MM.1S (cell line): ENCODE data around the gene A1BG.

Source experiments
- DNase-seq: peaks from one replicate; pipeline ENCODE4 v3.0.0-alpha.2; 2015
- H2AFZ ChIP-seq: fragments of 300-600 bp; sonication (generic); 2 replicates; pipeline ENCODE4 v1.6.0; 2016; ENCODE audit warnings: antibody characterized with exemption, low read length
- H3F3A ChIP-seq: fragments of 300-600 bp; sonication (generic); 2 replicates; pipeline ENCODE4 v1.6.1; 2016; ENCODE audit warnings: mild to moderate bottlenecking, antibody characterized with exemption, low read length, moderate library complexity, mixed read lengths; ENCODE audit not compliant: insufficient read depth
- H3K27ac ChIP-seq: fragments of 300-600 bp; sonication (generic); 2 replicates; pipeline ENCODE4 v1.5.1; 2016; ENCODE audit warnings: mild to moderate bottlenecking, low read length
- H3K27me3 ChIP-seq: fragments of 300-600 bp; sonication (generic); replicated peaks from 2 replicates; pipeline ENCODE4 v1.6.0; 2016; ENCODE audit warnings: low read length; ENCODE audit not compliant: insufficient read depth
- H3K36me3 ChIP-seq: fragments of 300-600 bp; sonication (generic); replicated peaks from 2 replicates; pipeline ENCODE4 v1.6.1; 2016; ENCODE audit warnings: mild to moderate bottlenecking, low read length, mixed read lengths; ENCODE audit not compliant: insufficient read depth
- H3K4me1 ChIP-seq: fragments of 300-600 bp; sonication (generic); 2 replicates; pipeline ENCODE4 v1.6.1; 2016; ENCODE audit warnings: low read length, mixed read lengths
- H3K4me2 ChIP-seq: fragments of 300-600 bp; sonication (generic); 2 replicates; pipeline ENCODE4 v1.6.0; 2016; ENCODE audit warnings: low read depth, low read length
- H3K4me3 ChIP-seq: fragments of 300-600 bp; sonication (generic); 2 replicates; pipeline ENCODE4 v1.5.1; 2016; ENCODE audit warnings: low read length, mixed read lengths
- H3K79me2 ChIP-seq: fragments of 300-600 bp; sonication (generic); 2 replicates; pipeline ENCODE4 v1.6.1; 2016; ENCODE audit warnings: mixed run types, low read length, mixed read lengths
- H3K9ac ChIP-seq: fragments of 300-600 bp; sonication (generic); 2 replicates; pipeline ENCODE4 v1.6.1; 2016; ENCODE audit warnings: low read length, mixed read lengths
- H3K9me2 ChIP-seq: fragments of 300-600 bp; sonication (generic); replicated peaks from 2 replicates; pipeline ENCODE4 v1.6.1; 2016; ENCODE audit warnings: mild to moderate bottlenecking, low read length, mixed read lengths; ENCODE audit not compliant: insufficient read depth
- H3K9me3 ChIP-seq: fragments of 300-600 bp; sonication (generic); replicated peaks from 2 replicates; pipeline ENCODE4 v1.6.1; 2016; ENCODE audit warnings: mild to moderate bottlenecking, low read length, mixed read lengths; ENCODE audit not compliant: insufficient read depth
- H4K20me1 ChIP-seq: fragments of 300-600 bp; sonication (generic); 2 replicates; pipeline ENCODE4 v1.6.1; 2016; ENCODE audit warnings: mild to moderate bottlenecking, low read length, moderate library complexity, mixed read lengths; ENCODE audit not compliant: insufficient read depth
- EZH2 ChIP-seq: fragments of 300-600 bp; sonication (generic); optimal IDR thresholded peaks from 2 replicates; pipeline ENCODE3; 2017; ENCODE audit warnings: low read depth, mild to moderate bottlenecking, antibody characterized with exemption, low read length, mixed read lengths
- EZH2phosphoT487 ChIP-seq: fragments of 300-600 bp; sonication (generic); IDR thresholded peaks from 2 replicates; pipeline ENCODE4 v1.6.1; 2018; ENCODE audit warnings: antibody characterized with exemption, low read length
- TF ChIP-seq, protein P1 (sequence below): fragments of 300-600 bp; sonication (generic); IDR thresholded peaks from 2 replicates; pipeline ENCODE4 v1.5.1; 2016; ENCODE audit warnings: antibody characterized with exemption, low read length, mixed read lengths

Gene A1BG

DNA sequence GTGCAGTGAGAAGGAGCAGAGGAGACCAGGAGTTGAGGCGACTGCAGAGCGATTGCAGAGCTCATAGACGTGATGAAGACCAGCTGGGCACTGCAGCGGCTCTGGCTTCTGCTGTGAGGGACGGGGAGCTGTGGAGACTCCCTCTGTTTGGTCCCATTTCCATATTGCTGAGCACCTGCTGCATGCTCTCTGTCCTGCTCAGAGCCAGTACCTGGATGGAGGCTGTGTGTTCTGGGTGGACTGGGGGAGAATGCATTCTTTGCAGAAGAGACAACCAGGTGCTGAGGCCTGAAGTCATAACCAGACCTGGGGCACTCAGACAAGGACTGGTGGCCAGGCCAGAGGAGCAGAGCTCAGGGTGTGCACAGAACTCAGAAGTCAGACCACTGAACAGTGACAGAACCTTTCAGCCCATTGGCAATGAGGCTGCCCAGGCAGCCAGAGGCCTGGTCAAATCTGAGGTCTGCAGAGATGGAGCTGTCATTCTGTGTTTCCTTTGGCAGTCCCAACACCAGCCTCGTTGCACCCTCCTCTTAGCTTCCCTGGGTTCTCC lies 1.3 kb upstream of the A1BG start:
- Histone ChIP-seq H3K4me2 (no peak overlapping the region), H3K27ac (no peak overlapping the region), H3K9me2 (no peaks in the 10 kb centered on the region), H3K9ac (no peak overlapping the region), H3K9me3 (no peaks in the 10 kb centered on the region), H2AFZ (no peak overlapping the region), H3F3A (no peaks in the 10 kb centered on the region), H3K79me2 (no peaks in the 10 kb centered on the region), H3K4me3 (no peak overlapping the region), H4K20me1 (no peaks in the 10 kb centered on the region), H3K27me3 (no peaks in the 10 kb centered on the region), H3K36me3 (no peaks in the 10 kb centered on the region), H3K4me1 (no peaks in the 10 kb centered on the region)
- no peak for DNase-seq
- TF ChIP-seq, protein P1, sequence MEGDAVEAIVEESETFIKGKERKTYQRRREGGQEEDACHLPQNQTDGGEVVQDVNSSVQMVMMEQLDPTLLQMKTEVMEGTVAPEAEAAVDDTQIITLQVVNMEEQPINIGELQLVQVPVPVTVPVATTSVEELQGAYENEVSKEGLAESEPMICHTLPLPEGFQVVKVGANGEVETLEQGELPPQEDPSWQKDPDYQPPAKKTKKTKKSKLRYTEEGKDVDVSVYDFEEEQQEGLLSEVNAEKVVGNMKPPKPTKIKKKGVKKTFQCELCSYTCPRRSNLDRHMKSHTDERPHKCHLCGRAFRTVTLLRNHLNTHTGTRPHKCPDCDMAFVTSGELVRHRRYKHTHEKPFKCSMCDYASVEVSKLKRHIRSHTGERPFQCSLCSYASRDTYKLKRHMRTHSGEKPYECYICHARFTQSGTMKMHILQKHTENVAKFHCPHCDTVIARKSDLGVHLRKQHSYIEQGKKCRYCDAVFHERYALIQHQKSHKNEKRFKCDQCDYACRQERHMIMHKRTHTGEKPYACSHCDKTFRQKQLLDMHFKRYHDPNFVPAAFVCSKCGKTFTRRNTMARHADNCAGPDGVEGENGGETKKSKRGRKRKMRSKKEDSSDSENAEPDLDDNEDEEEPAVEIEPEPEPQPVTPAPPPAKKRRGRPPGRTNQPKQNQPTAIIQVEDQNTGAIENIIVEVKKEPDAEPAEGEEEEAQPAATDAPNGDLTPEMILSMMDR, result no peak
- no peak for TF ChIP-seq EZH2
- TF ChIP-seq EZH2phosphoT487, result no peak

DNA sequence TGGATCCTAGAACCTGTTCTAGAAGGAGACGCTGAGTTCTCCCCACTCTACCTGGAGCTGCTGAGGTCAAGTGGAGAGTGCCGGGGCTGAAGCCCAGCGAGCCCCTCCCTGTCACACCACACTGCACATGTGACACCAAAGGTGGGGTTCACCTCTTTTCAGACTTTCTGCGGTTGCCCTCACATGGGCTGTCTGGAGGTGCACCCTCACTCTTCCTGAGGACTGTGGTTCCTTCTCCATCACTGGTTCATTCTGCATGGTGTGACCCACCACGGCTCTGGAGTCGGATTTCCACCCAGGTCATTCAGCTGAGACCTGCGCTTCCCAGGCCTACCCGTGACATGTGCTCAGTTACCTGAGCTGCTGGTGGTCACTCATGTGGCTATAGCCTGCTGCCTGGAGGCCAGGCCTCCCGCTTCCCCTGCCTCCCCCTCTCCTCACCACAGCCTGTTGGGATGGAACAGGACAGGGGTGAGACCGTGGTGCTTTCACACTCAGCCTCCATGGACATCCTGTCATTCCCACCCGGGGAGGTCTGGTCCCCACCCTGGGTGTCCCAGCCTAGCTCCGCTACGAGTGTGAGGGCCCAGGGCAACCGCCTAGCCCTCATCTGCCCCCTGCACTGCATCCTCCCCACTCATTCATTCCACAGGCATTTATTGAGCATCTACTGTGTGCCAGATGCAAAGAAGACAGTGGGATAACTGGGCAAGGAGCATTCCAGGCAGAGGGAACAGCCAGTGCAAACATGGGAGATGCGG lies 605 bp upstream of the A1BG start:
- no peak overlapping the region for H3K27ac ChIP-seq
- H3K4me1 ChIP-seq, result no peaks in the 10 kb centered on the region
- H3K4me2 ChIP-seq, result no peak overlapping the region
- H3K79me2 ChIP-seq, result no peaks in the 10 kb centered on the region
- no peak for DNase-seq
- H3K36me3 ChIP-seq, result no peaks in the 10 kb centered on the region
- H3K9me3 ChIP-seq, result no peaks in the 10 kb centered on the region
- no peaks in the 10 kb centered on the region for H4K20me1 ChIP-seq
- no peak overlapping the region for H3K4me3 ChIP-seq
- no peaks in the 10 kb centered on the region for H3F3A ChIP-seq
- TF ChIP-seq, protein P1, result no peak
- no peak for TF ChIP-seq EZH2phosphoT487
- TF ChIP-seq EZH2, result no peak
- H3K9ac ChIP-seq, result no peak overlapping the region
- H3K9me2 ChIP-seq, result no peaks in the 10 kb centered on the region
- H3K27me3 ChIP-seq, result no peaks in the 10 kb centered on the region
- H2AFZ ChIP-seq, result no peak overlapping the region

DNA sequence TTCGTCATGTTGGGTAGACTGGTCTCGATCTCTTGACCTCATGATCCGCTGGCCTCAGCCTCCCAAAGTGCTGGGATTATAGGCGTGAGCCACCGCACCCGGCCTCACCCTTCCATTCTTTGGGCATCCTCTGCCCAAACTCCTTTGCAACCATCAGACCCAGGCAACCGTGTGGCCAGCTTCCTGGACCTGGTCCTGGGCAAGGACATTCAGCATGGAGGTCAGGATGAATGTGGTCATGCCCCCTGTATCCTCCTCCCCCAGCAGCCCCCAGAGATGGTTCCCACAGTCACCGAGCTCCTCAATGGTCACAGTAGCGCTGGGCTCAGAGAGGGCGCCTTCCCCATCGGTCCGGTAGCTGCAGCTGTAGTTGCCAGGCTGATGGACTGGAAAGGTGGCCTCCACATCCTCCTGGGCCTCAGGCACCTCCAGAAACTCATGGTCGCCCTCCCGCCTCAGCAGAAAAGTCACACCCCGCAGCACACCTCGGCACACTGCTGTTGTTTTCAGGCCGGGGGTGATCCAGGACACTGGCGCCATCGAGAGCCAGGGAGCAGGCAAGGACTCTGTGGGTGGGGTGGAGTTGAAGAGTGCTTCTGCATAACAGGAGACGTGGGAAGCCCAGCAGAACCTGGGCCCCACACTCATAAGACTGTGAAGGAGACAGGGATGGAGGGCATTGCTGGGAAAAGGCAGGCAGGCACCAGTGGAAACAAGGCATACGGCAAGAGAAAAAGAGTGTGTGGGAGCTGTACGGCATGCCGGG lies 1.1 kb downstream of the A1BG start:
- H3K4me3 ChIP-seq, result no peak overlapping the region
- H4K20me1 ChIP-seq, result no peaks in the 10 kb centered on the region
- no peaks in the 10 kb centered on the region for H3K79me2 ChIP-seq
- H3K36me3 ChIP-seq, result no peaks in the 10 kb centered on the region
- no peaks in the 10 kb centered on the region for H3K4me1 ChIP-seq
- no peak for DNase-seq
- H3K9ac ChIP-seq, result no peak overlapping the region
- H3K9me2 ChIP-seq, result no peaks in the 10 kb centered on the region
- no peak for TF ChIP-seq EZH2
- no peak for TF ChIP-seq EZH2phosphoT487
- no peaks in the 10 kb centered on the region for H3F3A ChIP-seq
- no peaks in the 10 kb centered on the region for H3K27me3 ChIP-seq
- no peak overlapping the region for H3K4me2 ChIP-seq
- no peak overlapping the region for H2AFZ ChIP-seq
- no peaks in the 10 kb centered on the region for H3K9me3 ChIP-seq
- H3K27ac ChIP-seq, result no peak overlapping the region
